HEK293 (cell line): Measurements from ENCODE around the gene SGIP1.

ENCODE experiments used
- CTCF ChIA-PET: fragments of 350-600 bp; formaldehyde crosslinking; extraction: SDS; loops from one replicate; lab custom pipeline; 2021; ENCODE audit warnings: antibody characterized with exemption; lab: Yijun Ruan, JAX
- POLR2A ChIA-PET: fragments of 300-600 bp; formaldehyde crosslinking; extraction: SDS; loops from one replicate; lab custom pipeline; 2020; ENCODE audit warnings: antibody characterized with exemption, inconsistent platforms; lab: Yijun Ruan, JAX
- H3K27ac ChIP-seq: fragments of 200-500 bp; sonication (Bioruptor generic); 2 replicates; pipeline ENCODE4 v1.5.1; 2014; ENCODE audit warnings: low read depth, low read length, control low read depth, inconsistent platforms; ENCODE audit errors: extremely low read depth
- H3K36me3 ChIP-seq, 2 experiments: fragments of 200-500 bp in 1 of 2; sonication (Bioruptor generic) in 1 of 2; 1 replicate in 1 of 2; 2 replicates in 1 of 2; pipeline ENCODE4 v1.5.1; 2014 to 2017; ENCODE audit warnings: inconsistent platforms in 2 of 2, low read length in 2 of 2; ENCODE audit not compliant: control insufficient read depth in 2 of 2, insufficient read depth in 1 of 2
- H3K4me1 ChIP-seq: fragments of 200-500 bp; sonication (Bioruptor generic); 2 replicates; pipeline ENCODE4 v1.5.1; 2014; ENCODE audit warnings: mild to moderate bottlenecking, low read length, inconsistent platforms; ENCODE audit not compliant: control insufficient read depth, insufficient read depth
- H3K4me3 ChIP-seq: 2 replicates; pipeline ENCODE4 v1.5.1; 2011; ENCODE audit warnings: low read depth, mild to moderate bottlenecking, control low read depth, low read length, moderate library complexity
- H3K9me3 ChIP-seq: fragments of 200-500 bp; sonication (Bioruptor generic); 2 replicates; pipeline ENCODE4 v1.5.1; 2014; ENCODE audit warnings: low read depth, low read length, inconsistent platforms; ENCODE audit not compliant: control insufficient read depth, insufficient read depth
- BCL6B ChIP-seq: fragments of 450-650 bp; formaldehyde crosslinking; IDR thresholded peaks from 2 replicates; pipeline ENCODE4 v1.5.1; 2017; ENCODE audit warnings: missing biosample characterization, missing genetic modification characterization
- EGR2 ChIP-seq: fragments of 450-650 bp; formaldehyde crosslinking; IDR thresholded peaks from 2 replicates; pipeline ENCODE4 v1.5.1; 2016; ENCODE audit warnings: low read depth, missing biosample characterization, missing genetic modification characterization
- GFI1B ChIP-seq: fragments of 450-650 bp; formaldehyde crosslinking; IDR thresholded peaks from 2 replicates; pipeline ENCODE4 v1.5.1; 2016; ENCODE audit warnings: missing biosample characterization, missing genetic modification characterization
- GLIS2 ChIP-seq: fragments of 450-650 bp; formaldehyde crosslinking; IDR thresholded peaks from 2 replicates; pipeline ENCODE4 v1.5.1; 2016; ENCODE audit warnings: missing biosample characterization, missing genetic modification characterization
- OSR2 ChIP-seq: fragments of 450-650 bp; formaldehyde crosslinking; IDR thresholded peaks from 2 replicates; pipeline ENCODE4 v1.5.1; 2016; ENCODE audit warnings: missing biosample characterization, missing genetic modification characterization
- SCRT1 ChIP-seq: fragments of 450-650 bp; formaldehyde crosslinking; IDR thresholded peaks from 2 replicates; pipeline ENCODE4 v1.5.1; 2016; ENCODE audit warnings: missing biosample characterization, missing genetic modification characterization, borderline replicate concordance
- ZBTB7A ChIP-seq: fragments of 450-650 bp; formaldehyde crosslinking; IDR thresholded peaks from 2 replicates; pipeline ENCODE4 v1.5.1; 2016; ENCODE audit warnings: low read depth, missing biosample characterization, missing genetic modification characterization
- ZNF175 ChIP-seq: fragments of 450-650 bp; formaldehyde crosslinking; IDR thresholded peaks from 2 replicates; pipeline ENCODE4 v1.5.1; 2016; ENCODE audit warnings: missing biosample characterization, missing genetic modification characterization
- ZNF221 ChIP-seq: fragments of 450-650 bp; formaldehyde crosslinking; IDR thresholded peaks from 2 replicates; pipeline ENCODE4 v1.5.1; 2017; ENCODE audit warnings: missing biosample characterization, missing genetic modification characterization, borderline replicate concordance
- ZNF266 ChIP-seq: fragments of 450-650 bp; formaldehyde crosslinking; IDR thresholded peaks from 2 replicates; pipeline ENCODE4 v1.5.1; 2016; ENCODE audit warnings: missing biosample characterization, missing genetic modification characterization, low read depth
- ZNF274 ChIP-seq, 2 experiments: fragments of 200-500 bp in 1 of 2; fragments of 450-650 bp in 1 of 2; sonication (Bioruptor generic) in 1 of 2; formaldehyde crosslinking in 1 of 2; IDR thresholded peaks; 2 replicates each; pipeline versions ENCODE4 v1.5.1 to v1.6.1; 2014 to 2016; ENCODE audit warnings: borderline replicate concordance in 1 of 2, inconsistent platforms in 1 of 2, low read length in 1 of 2, missing biosample characterization in 1 of 2, missing genetic modification characterization in 1 of 2
- ZNF354C ChIP-seq: fragments of 450-650 bp; formaldehyde crosslinking; IDR thresholded peaks from 2 replicates; pipeline ENCODE4 v1.5.1; 2016; ENCODE audit warnings: missing biosample characterization, missing genetic modification characterization, low read depth, borderline replicate concordance
- ZNF404 ChIP-seq: fragments of 450-650 bp; formaldehyde crosslinking; IDR thresholded peaks from 2 replicates; pipeline ENCODE4 v1.5.1; 2017; ENCODE audit warnings: missing biosample characterization, missing genetic modification characterization
- ZNF514 ChIP-seq: fragments of 450-650 bp; formaldehyde crosslinking; IDR thresholded peaks from 2 replicates; pipeline ENCODE4 v1.5.1; 2016; ENCODE audit warnings: missing biosample characterization, missing genetic modification characterization
- ZNF548 ChIP-seq: fragments of 450-650 bp; formaldehyde crosslinking; IDR thresholded peaks from 2 replicates; pipeline ENCODE4 v1.5.1; 2016; ENCODE audit warnings: missing biosample characterization, missing genetic modification characterization
- ZNF555 ChIP-seq: fragments of 450-650 bp; formaldehyde crosslinking; conservative IDR thresholded peaks from 2 replicates; pipeline ENCODE4 v1.5.1; 2017; ENCODE audit warnings: missing biosample characterization, mild to moderate bottlenecking, missing genetic modification characterization, inconsistent platforms
- ZNF560 ChIP-seq: fragments of 450-650 bp; formaldehyde crosslinking; IDR thresholded peaks from 2 replicates; pipeline ENCODE4 v1.5.1; 2017; ENCODE audit warnings: missing biosample characterization, missing genetic modification characterization, borderline replicate concordance
- ZNF596 ChIP-seq: fragments of 450-650 bp; IDR thresholded peaks from 2 replicates; pipeline ENCODE4 v1.5.0; 2018; ENCODE audit warnings: missing biosample characterization, mild to moderate bottlenecking, missing genetic modification characterization, moderate library complexity
- ZNF664 ChIP-seq: fragments of 450-650 bp; formaldehyde crosslinking; IDR thresholded peaks from 2 replicates; pipeline ENCODE4 v1.5.1; 2016; ENCODE audit warnings: missing biosample characterization, missing genetic modification characterization
- ZNF677 ChIP-seq: fragments of 450-650 bp; IDR thresholded peaks from 2 replicates; pipeline ENCODE4 v1.5.0; 2018; ENCODE audit warnings: missing biosample characterization, mild to moderate bottlenecking, missing genetic modification characterization, moderate library complexity
- ZNF707 ChIP-seq: fragments of 450-650 bp; formaldehyde crosslinking; IDR thresholded peaks from 2 replicates; pipeline ENCODE4 v1.5.1; 2016; ENCODE audit warnings: missing biosample characterization, missing genetic modification characterization
- ZNF776 ChIP-seq: fragments of 450-650 bp; formaldehyde crosslinking; IDR thresholded peaks from 2 replicates; pipeline ENCODE4 v1.5.0; 2017; ENCODE audit warnings: missing biosample characterization, missing genetic modification characterization, borderline replicate concordance
- ZNF837 ChIP-seq: fragments of 450-650 bp; formaldehyde crosslinking; IDR thresholded peaks from 2 replicates; pipeline ENCODE4 v1.5.1; 2016; ENCODE audit warnings: missing biosample characterization, missing genetic modification characterization
- TF ChIP-seq, protein P1 (sequence below): fragments of 450-650 bp; formaldehyde crosslinking; IDR thresholded peaks from 2 replicates; pipeline ENCODE4 v1.5.1; 2016; ENCODE audit warnings: missing biosample characterization, missing genetic modification characterization
- TF ChIP-seq, protein P2 (sequence below): fragments of 450-650 bp; formaldehyde crosslinking; IDR thresholded peaks from 2 replicates; pipeline ENCODE4 v1.5.1; 2016; ENCODE audit warnings: missing biosample characterization, missing genetic modification characterization
- TF ChIP-seq, protein P3 (sequence below): fragments of 450-650 bp; formaldehyde crosslinking; IDR thresholded peaks from 2 replicates; pipeline ENCODE4 v1.5.1; 2016; ENCODE audit warnings: missing biosample characterization, missing genetic modification characterization

Gene SGIP1

DNA sequence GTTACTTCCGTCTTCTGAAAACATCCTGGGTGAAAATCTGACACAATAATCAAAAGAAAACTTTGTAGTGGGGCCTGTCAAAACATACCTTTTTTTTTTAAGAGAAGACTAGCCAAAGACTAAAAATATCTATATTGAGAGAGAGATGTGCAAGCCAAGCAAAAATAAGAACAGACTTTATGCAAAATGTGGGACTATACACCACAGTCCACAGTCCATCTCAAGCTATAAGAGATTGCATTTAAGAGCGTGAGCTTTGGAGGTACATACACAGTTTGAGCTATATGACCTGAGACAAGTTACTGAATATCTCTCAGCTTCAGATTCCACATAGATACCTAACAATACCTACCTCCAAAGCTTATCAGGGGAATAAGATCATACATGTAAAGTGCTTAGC, 153.4 kb downstream of the SGIP1 start:
- POLR2A ChIA-PET = no interaction called here
- no peaks in the 10 kb centered on the region for H3K36me3 ChIP-seq
- TF ChIP-seq GFI1B (tag by site-specific recombination) (no peak), ZNF354C (no peak), ZNF548 (tag by site-specific recombination) (no peak), ZNF776 (no peak), EGR2 (no peak), ZNF221 (tag by site-specific recombination) (no peak), ZNF664 (tag by site-specific recombination) (no peak), ZNF175 (tag by site-specific recombination) (no peak), ZNF274 (IDR thresholded peaks at IDR 0.05; ENCODE audit: low read length) (no peak), ZNF274 (tag by site-specific recombination; IDR thresholded peaks at IDR 0.05; ENCODE audit: borderline replicate concordance) (no peak), ZNF677 (no peak), ZNF555 (no peak), ZBTB7A (tag by site-specific recombination) (no peak), ZNF596 (tag by site-specific recombination) (no peak), BCL6B (tag by site-specific recombination) (no peak), ZNF404 (tag by site-specific recombination) (no peak), ZNF514 (tag by site-specific recombination) (no peak), SCRT1 (tag by site-specific recombination) (no peak), GLIS2 (tag by site-specific recombination) (no peak)
- TF ChIP-seq, protein P1, sequence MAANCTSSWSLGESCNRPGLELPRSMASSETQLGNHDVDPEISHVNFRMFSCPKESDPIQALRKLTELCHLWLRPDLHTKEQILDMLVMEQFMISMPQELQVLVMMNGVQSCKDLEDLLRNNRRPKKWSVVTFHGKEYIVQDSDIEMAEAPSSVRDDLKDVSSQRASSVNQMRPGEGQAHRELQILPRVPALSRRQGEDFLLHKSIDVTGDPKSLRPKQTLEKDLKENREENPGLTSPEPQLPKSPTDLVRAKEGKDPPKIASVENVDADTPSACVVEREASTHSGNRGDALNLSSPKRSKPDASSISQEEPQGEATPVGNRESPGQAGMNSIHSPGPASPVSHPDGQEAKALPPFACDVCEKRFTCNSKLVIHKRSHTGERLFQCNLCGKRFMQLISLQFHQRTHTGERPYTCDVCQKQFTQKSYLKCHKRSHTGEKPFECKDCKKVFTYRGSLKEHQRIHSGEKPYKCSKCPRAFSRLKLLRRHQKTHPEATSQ (tag by site-specific recombination) = no peak
- TF ChIP-seq, protein P2, sequence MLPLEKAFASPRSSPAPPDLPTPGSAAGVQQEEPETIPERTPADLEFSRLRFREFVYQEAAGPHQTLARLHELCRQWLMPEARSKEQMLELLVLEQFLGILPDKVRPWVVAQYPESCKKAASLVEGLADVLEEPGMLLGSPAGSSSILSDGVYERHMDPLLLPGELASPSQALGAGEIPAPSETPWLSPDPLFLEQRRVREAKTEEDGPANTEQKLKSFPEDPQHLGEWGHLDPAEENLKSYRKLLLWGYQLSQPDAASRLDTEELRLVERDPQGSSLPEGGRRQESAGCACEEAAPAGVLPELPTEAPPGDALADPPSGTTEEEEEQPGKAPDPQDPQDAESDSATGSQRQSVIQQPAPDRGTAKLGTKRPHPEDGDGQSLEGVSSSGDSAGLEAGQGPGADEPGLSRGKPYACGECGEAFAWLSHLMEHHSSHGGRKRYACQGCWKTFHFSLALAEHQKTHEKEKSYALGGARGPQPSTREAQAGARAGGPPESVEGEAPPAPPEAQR (tag by site-specific recombination) = no peak

GRCh38 chr1:66690666-66691381, 156.9 kb downstream of the SGIP1 start:
- CTCF ChIA-PET = no interaction called here
- H3K36me3 ChIP-seq = no peaks in the 10 kb centered on the region
- no peak overlapping the region for H3K27ac ChIP-seq
- H3K4me1 ChIP-seq = no peaks in the 10 kb centered on the region
- H3K4me3 ChIP-seq = no peak overlapping the region
- POLR2A ChIA-PET = no interaction called here
- no peaks in the 10 kb centered on the region for H3K9me3 ChIP-seq
- no peak for TF ChIP-seq ZNF266 (tag by site-specific recombination)
- TF ChIP-seq ZNF560 (tag by site-specific recombination) = no peak
- TF ChIP-seq BCL6B (tag by site-specific recombination) = no peak
- no peak for TF ChIP-seq ZNF837 (tag by site-specific recombination)
- no peak for TF ChIP-seq ZNF707
- TF ChIP-seq, protein P3, sequence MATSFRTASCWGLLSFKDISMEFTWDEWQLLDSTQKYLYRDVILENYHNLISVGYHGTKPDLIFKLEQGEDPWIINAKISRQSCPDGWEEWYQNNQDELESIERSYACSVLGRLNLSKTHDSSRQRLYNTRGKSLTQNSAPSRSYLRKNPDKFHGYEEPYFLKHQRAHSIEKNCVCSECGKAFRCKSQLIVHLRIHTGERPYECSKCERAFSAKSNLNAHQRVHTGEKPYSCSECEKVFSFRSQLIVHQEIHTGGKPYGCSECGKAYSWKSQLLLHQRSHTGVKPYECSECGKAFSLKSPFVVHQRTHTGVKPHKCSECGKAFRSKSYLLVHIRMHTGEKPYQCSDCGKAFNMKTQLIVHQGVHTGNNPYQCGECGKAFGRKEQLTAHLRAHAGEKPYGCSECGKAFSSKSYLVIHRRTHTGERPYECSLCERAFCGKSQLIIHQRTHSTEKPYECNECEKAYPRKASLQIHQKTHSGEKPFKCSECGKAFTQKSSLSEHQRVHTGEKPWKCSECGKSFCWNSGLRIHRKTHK = no peak
- TF ChIP-seq, protein P1 (tag by site-specific recombination) = no peak
- no peak for TF ChIP-seq OSR2 (tag by site-specific recombination)
- no peak for TF ChIP-seq ZNF596 (tag by site-specific recombination)

More for the DNA sequence above, 153.4 kb downstream of the SGIP1 start:
- CTCF ChIA-PET = interaction anchor here (0.6 to 1.0 kb wide), 2 partner anchors 13 to 38 kb away, joined by 3 read pairs; no protein-coding TSS in a partner anchor
- Histone ChIP-seq H3K4me1 (no peaks in the 10 kb centered on the region), H3K9me3 (no peaks in the 10 kb centered on the region), H3K27ac (no peak overlapping the region), H3K4me3 (no peak overlapping the region)
